ENCODE data around the gene PLAC1.

PLAC1 gene

DNA sequence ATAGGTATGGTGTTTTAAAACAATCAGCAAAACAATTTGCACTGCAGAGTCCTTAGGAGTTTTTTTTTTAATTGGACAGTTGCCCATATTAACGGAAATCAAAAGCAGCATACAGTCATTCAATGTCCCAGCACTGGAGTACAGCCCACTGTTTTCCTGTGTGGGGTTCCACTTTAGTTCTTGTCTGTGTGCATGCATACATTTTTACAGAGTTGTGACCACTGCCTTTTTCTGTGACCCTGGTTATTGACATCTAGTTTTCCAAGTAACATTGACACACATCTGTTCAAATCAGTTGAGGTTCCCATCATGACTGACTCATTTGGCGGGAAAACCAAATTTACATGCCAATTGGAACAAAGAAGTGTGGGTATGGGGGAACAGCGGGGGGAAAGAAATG lies 115.0 kb downstream of the PLAC1 start:
- no peak for DNase-seq (ENCODE audit: low read depth)

DNA sequence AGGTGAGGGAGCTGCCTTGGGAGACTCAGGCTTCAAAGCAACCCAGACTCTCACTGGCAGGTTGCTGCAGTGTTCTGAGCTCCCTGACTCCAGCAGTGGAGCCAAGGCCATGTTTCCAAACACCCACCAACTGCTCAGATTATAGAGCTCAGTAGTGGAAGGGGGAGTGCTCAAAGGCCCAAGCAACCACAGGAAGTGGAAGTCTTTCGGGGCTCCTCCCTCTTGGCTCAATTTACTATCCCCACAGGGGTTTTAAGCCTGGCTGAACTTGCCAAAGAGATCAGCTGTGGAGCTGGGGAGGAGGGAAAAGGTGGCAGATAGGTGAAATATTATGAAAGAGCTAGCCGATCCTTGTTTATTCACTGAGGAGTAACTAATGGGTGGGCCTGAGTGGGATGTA lies 115.8 kb downstream of the PLAC1 start:
- no peak for DNase-seq (ENCODE audit: low read depth)

DNA sequence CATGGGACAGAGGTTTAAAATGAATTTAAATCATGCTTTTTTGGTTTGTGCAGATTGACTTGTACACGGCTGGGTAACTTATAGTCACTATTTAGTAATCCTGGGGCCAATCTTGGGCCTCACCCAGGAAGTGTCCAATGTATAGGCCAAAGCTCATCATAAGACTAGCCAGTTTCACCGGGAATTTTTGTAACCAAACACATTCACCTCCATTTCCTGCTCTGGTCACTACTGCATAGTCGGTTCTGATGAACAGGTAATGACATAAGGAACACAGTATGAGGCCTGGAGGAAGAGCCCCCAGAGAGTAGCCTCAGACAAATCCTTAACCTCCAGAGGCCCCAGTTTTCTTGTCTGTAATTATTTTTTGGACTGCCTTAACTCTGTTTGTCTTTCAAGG lies 116.4 kb downstream of the PLAC1 start:
- no peak for DNase-seq (ENCODE audit: low read depth)

DNA sequence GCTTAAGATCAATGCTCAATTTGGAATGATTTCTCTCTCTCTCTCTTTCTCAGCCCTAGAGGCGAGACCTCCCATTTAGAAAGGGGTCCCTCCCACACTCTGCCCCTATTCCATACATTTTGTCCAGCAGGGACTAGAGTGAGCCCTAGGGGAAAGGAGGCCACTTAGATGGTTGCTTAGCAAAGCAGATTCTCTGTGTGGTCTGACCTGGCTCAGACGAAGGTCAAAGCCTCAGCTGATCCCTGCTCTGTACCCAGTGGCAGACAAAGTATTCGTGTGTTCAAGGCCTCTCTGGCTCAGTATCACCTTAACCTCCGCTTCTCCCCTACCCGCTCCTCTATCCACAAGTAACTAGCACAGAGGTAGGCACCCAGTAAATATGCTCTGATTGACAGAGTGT lies 120.0 kb downstream of the PLAC1 start:
- no peak for DNase-seq (ENCODE audit: low read depth)

DNA sequence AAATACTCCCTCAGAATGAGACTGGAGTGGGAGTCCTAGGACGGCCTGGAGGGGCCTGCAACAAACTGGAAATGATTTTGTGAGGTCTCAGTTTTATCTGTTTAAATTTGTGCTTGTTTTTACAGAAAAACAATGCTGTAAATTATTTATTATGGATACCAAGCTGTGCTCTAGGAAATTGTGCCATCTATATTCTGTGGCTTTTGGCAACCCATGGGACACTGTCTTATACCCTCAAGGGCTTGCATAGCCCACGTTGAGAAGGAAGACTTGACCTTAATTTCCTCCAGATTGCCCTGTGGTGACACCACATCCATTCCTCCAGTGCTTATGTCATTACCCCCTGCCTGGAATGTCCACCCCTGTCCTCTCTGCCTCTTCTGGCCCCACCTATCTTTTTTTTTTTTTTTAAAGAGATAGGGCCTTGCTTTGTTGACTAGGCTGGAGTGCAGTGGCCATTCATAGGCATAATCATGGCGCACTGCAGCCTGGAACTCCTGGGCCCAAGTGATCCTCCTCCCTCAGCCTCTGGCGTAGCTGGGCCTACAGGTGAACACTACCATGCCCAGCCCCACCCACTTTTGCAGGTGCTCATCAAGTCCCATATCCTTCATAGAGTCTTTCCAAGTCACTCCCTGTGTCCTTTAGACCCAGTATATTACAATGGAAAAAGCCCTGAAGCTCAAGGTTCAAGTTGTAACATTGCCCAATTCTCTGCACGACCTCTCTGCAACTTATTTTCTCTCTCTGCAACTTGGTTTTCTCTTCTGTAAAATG lies 120.9 kb downstream of the PLAC1 start:
- no peak for DNase-seq (ENCODE audit: low read depth)

DNA sequence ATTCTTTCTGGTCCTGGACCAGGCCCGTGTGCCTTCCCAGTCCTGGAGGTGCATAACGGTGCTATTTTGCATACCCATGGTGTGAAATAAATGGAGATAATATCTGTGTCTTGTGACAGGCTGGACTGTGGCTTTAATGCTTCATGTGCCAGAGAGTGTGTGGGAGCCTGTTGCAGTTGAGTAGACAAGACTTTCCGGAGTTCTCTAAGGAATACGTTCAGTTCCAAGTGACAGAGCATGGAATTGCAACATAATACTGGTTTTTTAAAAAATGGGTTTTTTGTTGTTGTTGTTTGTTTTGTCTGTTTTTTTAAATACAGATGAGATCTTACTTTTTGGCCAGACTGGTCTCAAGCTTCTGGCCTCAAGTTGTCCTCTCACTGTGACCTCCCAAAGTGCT lies 124.3 kb downstream of the PLAC1 start:
- DNase-seq (ENCODE audit: low read depth), result no peak

DNA sequence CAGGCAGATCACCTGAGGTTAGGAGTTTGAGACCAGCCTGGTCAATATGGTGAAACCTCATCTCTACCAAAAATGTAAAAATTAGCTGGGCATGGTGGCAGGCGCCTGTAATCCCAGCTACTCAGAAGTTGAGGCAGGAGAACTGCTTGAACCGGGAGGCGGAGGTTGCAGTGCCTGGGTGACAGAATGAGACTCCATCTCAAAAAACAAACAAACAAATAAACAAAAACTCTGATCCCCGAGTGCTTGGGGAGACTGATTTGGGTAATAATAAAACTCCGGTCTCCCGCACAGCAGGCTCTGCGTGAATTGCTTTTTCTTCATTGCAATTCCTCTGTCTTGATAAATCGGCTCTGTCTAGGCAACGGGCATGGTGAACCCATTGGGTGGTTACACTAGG lies 124.9 kb downstream of the PLAC1 start:
- no peak for DNase-seq (ENCODE audit: low read depth)

DNA sequence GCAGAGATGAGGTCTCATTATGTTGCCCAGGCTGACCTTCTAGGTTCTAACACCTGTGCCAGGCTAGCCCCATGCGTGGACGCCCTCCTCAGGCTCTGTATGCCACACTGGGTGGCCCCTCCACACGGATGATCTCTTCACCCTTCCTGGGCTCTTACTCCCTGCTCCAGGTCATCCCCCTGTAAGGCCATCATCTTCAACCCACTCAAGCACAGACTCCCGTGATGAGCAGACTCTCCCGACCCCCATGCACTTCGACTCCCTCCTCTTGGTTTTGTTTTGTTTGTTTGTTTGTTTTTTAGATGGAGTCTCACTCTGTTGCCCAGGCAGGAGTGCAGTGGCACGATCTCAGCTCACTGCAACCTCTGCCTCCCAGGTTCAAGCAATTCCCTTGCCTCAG lies 127.4 kb downstream of the PLAC1 start:
- no peak for DNase-seq (ENCODE audit: low read depth)

DNA sequence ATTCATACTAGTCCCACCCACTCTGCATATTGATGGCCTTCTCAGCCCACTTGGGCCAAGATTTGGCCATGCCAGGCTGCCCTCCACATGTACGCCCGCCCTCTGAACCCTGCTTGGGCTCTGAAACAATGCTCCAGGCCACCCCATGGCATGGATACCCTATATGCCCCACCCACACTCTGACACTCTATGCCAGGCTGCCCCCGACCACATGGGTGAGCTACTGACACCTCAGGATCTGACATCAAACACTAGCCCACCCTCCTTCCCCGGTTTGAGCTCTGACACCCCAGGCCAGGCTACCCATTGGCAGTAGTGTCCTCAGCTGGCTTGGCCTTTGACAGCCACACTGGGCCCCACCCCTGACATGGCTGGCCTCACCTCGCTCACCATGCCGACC lies 128.8 kb downstream of the PLAC1 start:
- no peak for DNase-seq (ENCODE audit: low read depth)

DNA sequence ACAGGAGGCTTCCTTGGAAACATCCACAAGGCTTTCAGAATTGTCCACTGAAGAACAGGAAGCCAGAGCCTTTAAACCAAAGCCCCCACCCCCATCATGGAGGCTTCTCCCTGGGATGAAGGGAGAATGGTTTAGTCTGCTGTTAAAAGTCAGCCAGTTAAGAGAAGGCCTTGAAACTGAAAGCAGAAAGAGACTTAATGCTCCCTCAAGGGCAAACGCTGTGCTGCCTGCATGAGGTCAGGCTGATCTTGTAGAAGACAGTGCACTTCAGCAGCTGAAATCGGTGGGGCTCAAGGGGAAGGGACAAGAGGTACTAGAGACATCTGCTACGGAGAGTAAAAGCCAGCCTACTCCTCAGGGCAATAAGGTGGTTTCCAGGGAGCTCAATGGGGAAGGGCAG lies 129.3 kb downstream of the PLAC1 start:
- DNase-seq (ENCODE audit: low read depth), result no peak

DNA sequence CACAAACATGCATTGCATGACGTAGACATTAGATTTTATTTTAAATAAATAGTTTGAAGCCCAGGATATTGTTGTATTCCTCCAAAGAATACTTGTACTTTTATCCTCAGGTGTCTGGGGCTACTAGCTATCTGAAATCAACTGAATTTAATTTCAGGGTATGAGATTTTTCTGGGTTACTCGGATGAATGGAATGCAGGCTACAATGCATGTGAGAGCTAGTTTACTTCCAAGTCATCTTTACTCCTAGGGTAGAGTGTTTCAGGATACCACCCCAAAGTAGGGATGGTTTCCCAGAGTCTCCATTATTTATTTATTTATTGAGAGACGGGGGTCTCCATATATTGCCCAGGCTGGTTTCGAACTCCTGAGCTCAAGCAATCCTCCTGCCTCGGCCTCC lies 131.9 kb downstream of the PLAC1 start:
- DNase-seq (ENCODE audit: low read depth), result no peak

DNA sequence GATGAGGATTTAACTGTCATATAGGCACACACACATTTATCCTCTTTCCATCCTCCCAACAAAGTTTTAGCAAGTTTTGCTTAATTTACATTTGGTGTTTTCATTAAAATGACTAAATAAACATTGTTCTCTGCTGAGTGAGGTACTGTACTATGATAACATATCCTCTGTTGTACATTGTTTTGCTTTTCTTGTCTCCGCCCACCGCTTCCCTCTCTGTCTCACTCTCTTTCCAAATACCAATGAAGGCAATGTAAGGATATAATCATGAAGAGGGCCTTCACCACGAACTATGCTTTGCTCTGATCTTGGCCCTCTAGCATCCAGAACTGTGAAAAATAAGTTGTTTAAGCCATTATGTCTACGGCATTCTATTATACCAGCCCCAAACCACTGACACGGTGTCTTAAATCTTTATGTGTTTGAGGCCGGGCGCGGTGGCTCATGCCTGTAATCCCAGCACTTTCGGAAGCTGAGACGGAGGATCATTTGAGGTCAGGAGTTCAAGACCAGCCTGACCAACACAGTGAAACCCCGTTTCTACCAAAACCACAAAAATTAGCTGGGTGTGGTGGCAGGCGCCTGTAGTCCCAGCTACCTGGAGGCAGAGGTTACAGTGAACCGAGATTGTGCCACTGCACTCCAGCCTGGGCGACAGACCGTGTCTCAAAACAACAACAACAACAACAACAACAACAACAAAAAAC lies 133.0 kb downstream of the PLAC1 start:
- DNase-seq (ENCODE audit: low read depth), result no peak

DNA sequence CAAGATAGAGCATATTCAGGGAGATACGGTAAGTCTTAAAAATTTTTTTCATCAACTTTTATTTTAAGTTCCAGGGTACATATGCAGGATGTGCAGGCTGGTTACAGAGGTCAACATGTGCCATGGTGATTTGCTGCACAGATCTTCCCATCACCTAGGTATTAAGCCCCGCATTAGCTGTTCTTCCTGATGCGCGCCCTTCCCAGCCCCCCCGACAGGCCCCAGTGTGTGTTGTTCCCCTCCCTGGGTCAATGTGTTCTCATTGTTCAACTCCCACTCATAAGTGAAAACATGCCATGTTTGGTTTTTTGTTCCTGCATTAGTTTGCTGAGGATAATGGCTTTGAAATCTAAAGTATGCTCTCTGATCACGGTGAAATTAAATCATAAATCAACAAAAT lies 134.1 kb downstream of the PLAC1 start:
- no peak for DNase-seq (ENCODE audit: low read depth)

DNA sequence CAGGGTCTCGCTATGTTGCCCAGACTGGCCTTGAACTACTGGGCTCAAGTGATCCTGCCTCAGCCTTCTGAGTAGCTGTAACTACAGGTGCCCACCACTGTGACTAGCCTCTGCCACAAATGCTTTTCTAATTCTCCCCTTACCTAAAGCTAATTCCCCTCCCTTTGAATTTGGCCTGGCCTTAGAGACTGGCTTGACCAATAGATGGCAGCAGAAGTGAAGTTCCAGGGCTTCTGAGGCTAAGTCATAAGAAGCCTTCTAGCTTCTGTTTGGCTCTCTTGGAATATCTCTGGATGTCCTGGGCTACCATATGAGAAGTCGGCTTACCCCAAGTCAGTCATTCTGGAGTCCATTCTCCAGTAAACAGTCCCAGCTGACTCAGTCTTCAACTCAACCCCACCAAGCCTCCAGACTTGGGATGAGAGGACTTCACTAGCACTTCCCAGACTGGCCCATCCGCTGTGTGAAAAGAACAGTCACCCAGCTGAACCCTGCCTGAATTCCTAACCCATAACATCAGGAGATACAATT lies 137.3 kb downstream of the PLAC1 start:
- DNase-seq (ENCODE audit: low read depth), result no peak
